ENCODE data around the gene RASA1.
A peak's percentile ranks its signal among the peaks of the same experiment; 100 is the strongest.
"Not testable (repeated sequence)": the region's sequence is repeated elsewhere in the genome, so short reads cannot be mapped to it uniquely, and the experiment has no call there.

Gene RASA1

GRCh38 chr5:87287266-87287665, 19.6 kb downstream of the RASA1 start:
- DNase-seq = not testable (repeated sequence)

- peak; percentile 25 for DNase-seq
Measured at GRCh38 chr5:87298692-87299362, 31.1 kb downstream of the RASA1 start.

- no peak for DNase-seq
Measured at GRCh38 chr5:87300176-87300575, 32.5 kb downstream of the RASA1 start.

- DNase-seq = no peak
Measured at GRCh38 chr5:87300744-87301143, 33.1 kb downstream of the RASA1 start.

- DNase-seq = no peak
Measured at GRCh38 chr5:87302061-87302460, 34.4 kb downstream of the RASA1 start.

- DNase-seq = no peak
Measured at GRCh38 chr5:87303324-87303723, 35.6 kb downstream of the RASA1 start.

GRCh38 chr5:87306090-87306489, 38.4 kb downstream of the RASA1 start:
- DNase-seq = not testable (repeated sequence)

GRCh38 chr5:87307796-87308423, 40.2 kb downstream of the RASA1 start:
- no peak for DNase-seq

GRCh38 chr5:87311405-87312279, 44.0 kb downstream of the RASA1 start:
- no peak for DNase-seq

- DNase-seq = no peak
Measured at GRCh38 chr5:87313216-87313615, 45.5 kb downstream of the RASA1 start.

GRCh38 chr5:87319469-87319868, 51.8 kb downstream of the RASA1 start:
- no peak for DNase-seq

GRCh38 chr5:87321605-87322004, 53.9 kb downstream of the RASA1 start:
- no peak for DNase-seq

GRCh38 chr5:87322381-87322780, 54.7 kb downstream of the RASA1 start:
- DNase-seq = no peak

- no peak for DNase-seq
Measured at GRCh38 chr5:87327998-87328397, 60.3 kb downstream of the RASA1 start.

- no peak for DNase-seq
Measured at GRCh38 chr5:87329114-87329513, 61.4 kb downstream of the RASA1 start.

- no peak for DNase-seq
Measured at GRCh38 chr5:87339986-87340385, 72.3 kb downstream of the RASA1 start.

GRCh38 chr5:87340716-87341115, 73.0 kb downstream of the RASA1 start:
- DNase-seq = no peak

GRCh38 chr5:87347272-87347671, 79.6 kb downstream of the RASA1 start:
- no peak for DNase-seq

- DNase-seq = no peak
Measured at GRCh38 chr5:87347841-87348240, 80.2 kb downstream of the RASA1 start.

GRCh38 chr5:87354496-87354895, 86.8 kb downstream of the RASA1 start:
- DNase-seq = no peak

- DNase-seq = no peak
Measured at GRCh38 chr5:87359106-87359505, 91.4 kb downstream of the RASA1 start.

- no peak for DNase-seq
Measured at GRCh38 chr5:87360132-87360531, 92.4 kb downstream of the RASA1 start.

GRCh38 chr5:87361031-87361445, 93.4 kb downstream of the RASA1 start:
- DNase-seq = no peak

All from midbrain (tissue), 1 donor.